Heart left ventricle (tissue), 16 donors: ENCODE results near the gene HBE1. TPM values are rescaled to one million over a fixed set of nuclear protein-coding genes. Genes with fewer than 3 reads are reported as not detected.
"Not testable (repeated sequence)": the region's sequence is repeated elsewhere in the genome, so short reads cannot be mapped to it uniquely, and the experiment has no call there.

Source experiments
- ATAC-seq, 4 donors: fragments of 200-7000 bp; cut with Tn5 transposase; one replicate each; pipeline ENCODE4 v1.9.1; 2020 to 2022; ENCODE audit warnings: moderate library complexity in 4 of 4, mild to moderate bottlenecking in 3 of 4, moderate number of reproducible peaks in 1 of 4
- DNase-seq, 5 donors: peaks; one replicate each; pipeline ENCODE4 v3.0.0-alpha.2; 2020
- H3K27ac ChIP-seq, 12 donors: fragments of 200-600 bp; sonication (generic) in 4 of 12; one replicate each; pipeline versions ENCODE4 v1.5.0 to v1.8.0; 2016 to 2022; ENCODE audit warnings: mild to moderate bottlenecking in 2 of 12
- H3K27me3 ChIP-seq, 9 donors: fragments of 200-600 bp; sonication (generic) in 2 of 9; one replicate each; pipeline versions ENCODE4 v1.5.1 to v1.8.0; 2016 to 2022; ENCODE audit warnings: mild to moderate bottlenecking in 3 of 9
- H3K36me3 ChIP-seq, 9 donors: fragments of 200-600 bp; sonication (generic) in 2 of 9; one replicate each; pipeline versions ENCODE4 v1.5.0 to v1.8.0; 2018 to 2022; ENCODE audit warnings: mild to moderate bottlenecking in 2 of 9
- H3K4me1 ChIP-seq, 12 donors: fragments of 200-600 bp; sonication (generic) in 4 of 12; one replicate each; pipeline versions ENCODE4 v1.5.0 to v1.8.0; 2016 to 2022; ENCODE audit warnings: mild to moderate bottlenecking in 3 of 12
- H3K4me3 ChIP-seq, 12 donors: fragments of 200-600 bp; sonication (generic) in 4 of 12; one replicate each; pipeline versions ENCODE4 v1.5.0 to v1.8.0; 2017 to 2022; ENCODE audit warnings: mild to moderate bottlenecking in 9 of 12, moderate library complexity in 4 of 12
- H3K9me3 ChIP-seq, 12 donors: fragments of 200-600 bp; sonication (generic) in 4 of 12; one replicate each; pipeline versions ENCODE4 v1.5.0 to v1.8.0; 2016 to 2022; ENCODE audit warnings: mild to moderate bottlenecking in 1 of 12
- CTCF ChIP-seq, 12 donors: fragments of 200-600 bp; sonication (generic) in 4 of 12; IDR thresholded peaks; one replicate each; pipeline versions ENCODE4 v1.5.0 to v1.8.0; 2018 to 2022; ENCODE audit warnings: antibody characterized with exemption in 12 of 12, mild to moderate bottlenecking in 5 of 12
- POLR2A ChIP-seq, 2 donors: fragments of 450-650 bp; IDR thresholded peaks; one replicate each; pipeline ENCODE4 v1.6.1; 2017; ENCODE audit warnings: antibody characterized with exemption in 2 of 2, mild to moderate bottlenecking in 2 of 2, moderate library complexity in 2 of 2
- WGBS, 4 donors: extraction: QIAGEN DNeasy Blood & Tissue Kit in 2 of 4; methylation state at CpG; one replicate each; pipeline versions ENCODE4 v1.1.5 to v1.1.7; 2013 to 2018; 5-methylcytosine and 5-hydroxymethylcytosine counted together
- intact Hi-C, 10 donors: fragments of 100-400 bp; cut with DNase I; formaldehyde crosslinking; loops; one replicate each; pipeline versions ENCODE4 v1.11.1 to v1.14.2; 2022
- long read RNA-seq, 3 donors: library from polyadenylated mRNA; unstranded; transcript quantifications; one replicate each; pipeline ENCODE4 v2.0.0, GENCODE V29; 2020 to 2021
- polyA plus RNA-seq, 2 donors: library from polyadenylated mRNA; stranded (reverse); fragments of 200-250 nt; gene quantifications; one replicate each; pipeline ENCODE4 v1.2.3, GENCODE V29; 2013
- total RNA-seq, 9 donors: library from RNA; depleted of rRNA in 2 of 9; stranded (reverse); fragments of >200 nt in 2 of 9; fragmentation: NEBNext Ultra II Directional in 3 of 9; extraction: Animal tissue kit (Norgen Biotek cat#: 25700) in 3 of 9; gene quantifications; one replicate each; pipeline versions ENCODE4 v1.1.0 to v1.2.4, GENCODE V29; 2016 to 2023
- donor health status: ischemic (EF 13 %, LVEDD 7.1; RV severe dilation, severe dysfunction).
- donor health status: healthy with polysubstance abuse.
- donor health status: DM: no; HTN: yes; CAD: no.
- donor health status: DM: no; HTN: no; CAD: no.
- donor health status: ischemic (EF 25% LVEDD 6.9; RV normal size, moderate dysfunction).
- donor health status: ischemic (EF 25% LVEDD 5.7; RV mildly dilated, moderate dysfunction).
- donor health status: healthy.
- donor health status: DM: yes; HTN: yes; CAD: no.
- donor health status: ischemic (EF 35%, LVEDD 5.7; RV mildly dilated, moderate dysfunction).
- donor health status: nonischemic (EF 11% LVEDD 7.7; RV severe dilation, severe dysfunction).
- donor health status: DM: yes; HTN: yes; CAD: no.
- donor health status: PGD.
- donor health status: ischemic (EF 29% LVEDD 5.4; RV normal size, mild dysfunction).
- donor health status: nonischemic (EF 23%, LVEDD 6.1; RV moderate dilation, normal function).

Gene HBE1
- not detected for total RNA-seq
- not detected for polyA plus RNA-seq
- long read RNA-seq, donor 1, partial matches to known transcripts, result 0 of 1 reads
- long read RNA-seq, donor 1, other reads (novel, unspliced or antisense), result 1 of 1 reads
- long read RNA-seq, donor 2, result 0 reads
- long read RNA-seq, donor 3, result 0 reads

- 42 to 61% (median 53%) methylated on average over 4 of the region's 4 CpGs for WGBS, 4 donors
- H3K4me3 ChIP-seq, result no peak within 1 kb of the TSS
- no peaks in the 10 kb centered on the region for H3K9me3 ChIP-seq
- H3K27me3 ChIP-seq, result no peaks in the 10 kb centered on the region
- DNase-seq (no peak), ATAC-seq (no peak)
- H3K36me3 ChIP-seq, result no peaks in the 10 kb centered on the region
- H3K4me1 ChIP-seq, result no peaks in the 10 kb centered on the region
- H3K27ac ChIP-seq, result no peak within 1 kb of the TSS
- intact Hi-C loops, result no loop called here
- TF ChIP-seq POLR2A (IDR thresholded peaks at IDR 0.05) (no peak), CTCF (IDR thresholded peaks at IDR 0.05) (no peak)
Observed at GRCh38 chr11:5269715-5270147, at the start of gene HBE1. Gene HBE1 (minus strand): TSS chr11:5269945. CDS start chr11:5269890, 55 bp downstream.

GRCh38 chr11:5317292-5317691, 47.5 kb upstream of the HBE1 start:
- intact Hi-C loops, result no loop called here
- no peak for DNase-seq
- ATAC-seq, result no peak
- no peaks in the 10 kb centered on the region for H3K4me1 ChIP-seq
- no peak for TF ChIP-seq CTCF (IDR thresholded peaks at IDR 0.05)
- TF ChIP-seq POLR2A (IDR thresholded peaks at IDR 0.05), result no peak
- H3K9me3 ChIP-seq, result peaks cover 0 to 2% (median 0%) of the 10 kb centered on the region in 12 donors
- no peaks in the 10 kb centered on the region for H3K36me3 ChIP-seq
- H3K27ac ChIP-seq, result no peak overlapping the region
- H3K27me3 ChIP-seq, result no peaks in the 10 kb centered on the region
- H3K4me3 ChIP-seq, result no peak overlapping the region
- WGBS, 4 donors, result 68 to 86% (median 77%) methylated on average over 5 of the region's 5 CpGs

- H3K27ac ChIP-seq, ATAC-seq, H3K27me3 ChIP-seq, H3K9me3 ChIP-seq, DNase-seq, H3K36me3 ChIP-seq, H3K4me3 ChIP-seq, H3K4me1 ChIP-seq, intact Hi-C loops: not testable (repeated sequence)
- 74 to 78% (median 78%) methylated on average over 3 of the region's 3 CpGs for WGBS, 4 donors
Observed at GRCh38 chr11:5313326-5314023, 43.7 kb upstream of the HBE1 start.

- no peak for TF ChIP-seq CTCF (IDR thresholded peaks at IDR 0.05)
- TF ChIP-seq POLR2A (IDR thresholded peaks at IDR 0.05), result no peak
- H3K27me3 ChIP-seq, result no peaks in the 10 kb centered on the region
- H3K36me3 ChIP-seq, result no peaks in the 10 kb centered on the region
- DNase-seq (no peak), ATAC-seq (no peak)
- 90 to 100% (median 95%) methylated on average over 1 of the region's 1 CpG for WGBS, 4 donors
- H3K4me1 ChIP-seq, result no peaks in the 10 kb centered on the region
- no peak overlapping the region for H3K27ac ChIP-seq
- intact Hi-C loops, result no loop called here
- no peak overlapping the region for H3K4me3 ChIP-seq
- H3K9me3 ChIP-seq, result peaks cover 0 to 2% (median 0%) of the 10 kb centered on the region in 12 donors
Observed at GRCh38 chr11:5310423-5310822, 40.7 kb upstream of the HBE1 start.
